Ovary (tissue), 9 donors: ENCODE measurements around the gene KLK1. TPM values are rescaled to one million over a fixed set of nuclear protein-coding genes. Genes with fewer than 3 reads are reported as not detected.
"Not testable (repeated sequence)": the region's sequence is repeated elsewhere in the genome, so short reads cannot be mapped to it uniquely, and the experiment has no call there.

Experiments used
- DNase-seq, 5 donors: peaks; one replicate each; pipeline ENCODE4 v3.0.0-alpha.2; 2019 to 2020
- H3K27ac ChIP-seq, 2 donors: fragments of 200-600 bp; one replicate each; pipeline versions ENCODE4 v1.5.1 to v1.8.0; 2019 to 2022
- H3K27me3 ChIP-seq: fragments of 200-600 bp; one replicate; pipeline ENCODE4 v1.8.0; 2022
- H3K36me3 ChIP-seq: fragments of 200-600 bp; sonication (generic); one replicate; pipeline ENCODE4 v1.5.1; 2019
- H3K4me1 ChIP-seq: one replicate; pipeline ENCODE4 v1.8.1; 2013; ENCODE audit warnings: mild to moderate bottlenecking, moderate library complexity; ENCODE audit not compliant: insufficient read depth
- H3K4me3 ChIP-seq: fragments of 200-600 bp; sonication (generic); one replicate; pipeline ENCODE4 v1.5.1; 2017
- H3K9me3 ChIP-seq, 2 donors: fragments of 200-600 bp in 1 of 2; sonication (generic) in 1 of 2; one replicate each; pipeline versions ENCODE4 v1.5.1 to v1.8.1; 2013 to 2019; ENCODE audit warnings: mild to moderate bottlenecking in 1 of 2, moderate library complexity in 1 of 2
- CTCF ChIP-seq, 3 donors: fragments of 450-650 bp in 2 of 3; fragments of 200-600 bp in 1 of 3; IDR thresholded peaks; one replicate each; pipeline versions ENCODE4 v1.5.1 to v1.8.0; 2016 to 2022; ENCODE audit warnings: antibody characterized with exemption in 3 of 3, mild to moderate bottlenecking in 1 of 3
- EP300 ChIP-seq: sonication (generic); formaldehyde crosslinking; IDR thresholded peaks from one replicate; pipeline ENCODE4 v1.6.1; 2017; ENCODE audit warnings: antibody characterized with exemption
- POLR2A ChIP-seq: fragments of 450-650 bp; IDR thresholded peaks from one replicate; pipeline ENCODE4 v1.6.1; 2017; ENCODE audit warnings: antibody characterized with exemption, mild to moderate bottlenecking, moderate library complexity
- WGBS, 3 donors: extraction: QIAGEN DNeasy Blood & Tissue Kit in 1 of 3; methylation state at CpG; one replicate each; pipeline versions ENCODE4 v1.1.5 to v1.1.7; 2013 to 2017; 5-methylcytosine and 5-hydroxymethylcytosine counted together
- intact Hi-C, 4 donors: fragments of 100-400 bp; cut with DNase I; formaldehyde crosslinking; loops; one replicate each; pipeline versions ENCODE4 v1.11.0 to v1.15.1; 2022 to 2023
- polyA plus RNA-seq, 2 donors: library from polyadenylated mRNA; stranded (reverse); fragments of 200-250 nt in 1 of 2; fragments of 350-450 nt in 1 of 2; fragmentation: Illumina TruSeq in 1 of 2; extraction: RNeasy Lipid Tissue Mini Kit (QIAGEN cat#74804) in 1 of 2; gene quantifications; one replicate each; pipeline ENCODE4 v1.2.3, GENCODE V29; 2013 to 2014
- total RNA-seq, 7 donors: library from RNA; depleted of rRNA in 2 of 7; stranded (reverse); fragments of >200 nt in 2 of 7; fragmentation: NEBNext Ultra II Directional in 3 of 7; extraction: Animal tissue kit (Norgen Biotek cat#: 25700) in 3 of 7; gene quantifications; one replicate each; pipeline versions ENCODE4 v1.1.0 to v1.2.4, GENCODE V29; 2016 to 2023
- donor health status: DM: no; HTN: no; CAD: no; lungs with moderate emphysema.
- donor health status: DM: no; HTN: no; CAD: no.
- donor health status: Bipolar disorder and iron deficiency.
- donor health status: DM: yes; HTN: yes; CAD: no.
- donor health status: DM: no; HTN: no; CAD: no.
- donor health status: DM: yes; HTN: yes; CAD: no.

The KLK1 gene
- total and polyA plus RNA-seq, 9 donors, result 0.23 to 1.2 (median 0.57) TPM; not detected in 1

GRCh38 chr19:50784710-50785109, 38.9 kb downstream of the KLK1 start:
- H3K4me1 ChIP-seq, result no peaks in the 10 kb centered on the region
- intact Hi-C loops, result loop anchor here in 2 of 4 donors (5.0 to 10.0 kb wide), 5 partner anchors 62 to 1223 kb away; partner anchors contain the start of genes CLEC11A (in 1 of the 2) and ZNF615 (in 1 of the 2)
- 88 to 96% (median 88%) methylated on average over 3 of the region's 3 CpGs for WGBS, 3 donors
- no peak overlapping the region for H3K4me3 ChIP-seq
- H3K36me3 ChIP-seq, result no peaks in the 10 kb centered on the region
- no peak for DNase-seq
- H3K9me3 ChIP-seq, result no peaks in the 10 kb centered on the region
- no peak overlapping the region for H3K27ac ChIP-seq
- TF ChIP-seq CTCF (IDR thresholded peaks at IDR 0.05), result no peak
- H3K27me3 ChIP-seq, result no peaks in the 10 kb centered on the region

- intact Hi-C loops, result loop anchor here in 2 of 4 donors (5.0 to 10.0 kb wide), 5 partner anchors 61 to 1224 kb away; partner anchors contain the start of genes CLEC11A (in 1 of the 2) and ZNF615 (in 1 of the 2)
- not testable (repeated sequence) for H3K36me3 ChIP-seq, H3K27ac ChIP-seq, H3K27me3 ChIP-seq, H3K4me1 ChIP-seq, H3K4me3 ChIP-seq, H3K9me3 ChIP-seq, DNase-seq
- WGBS, 3 donors, result 28 to 31% (median 30%) methylated on average over 8 of the region's 8 CpGs
Observed at GRCh38 chr19:50783848-50784152, 39.8 kb downstream of the KLK1 start.

GRCh38 chr19:50780753-50781435, 42.7 kb downstream of the KLK1 start:
- peaks cover 0 to 4% of the 10 kb centered on the region in 2 donors for H3K9me3 ChIP-seq
- WGBS, 3 donors, result 54 to 57% (median 56%) methylated on average over 16 of the region's 16 CpGs
- TF ChIP-seq EP300 (no peak), CTCF (IDR thresholded peaks at IDR 0.05) (no peak), POLR2A (no peak)
- H3K27ac ChIP-seq, result no peak overlapping the region
- DNase-seq, result no peak
- no peaks in the 10 kb centered on the region for H3K36me3 ChIP-seq
- no peaks in the 10 kb centered on the region for H3K4me1 ChIP-seq
- H3K4me3 ChIP-seq, result no peak overlapping the region
- no peaks in the 10 kb centered on the region for H3K27me3 ChIP-seq
- intact Hi-C loops, result loop anchor here in 2 of 4 donors (5.0 to 10.0 kb wide), 5 partner anchors 59 to 1226 kb away; partner anchors contain the start of genes CLEC11A (in 1 of the 2) and ZNF615 (in 1 of the 2)

DNA sequence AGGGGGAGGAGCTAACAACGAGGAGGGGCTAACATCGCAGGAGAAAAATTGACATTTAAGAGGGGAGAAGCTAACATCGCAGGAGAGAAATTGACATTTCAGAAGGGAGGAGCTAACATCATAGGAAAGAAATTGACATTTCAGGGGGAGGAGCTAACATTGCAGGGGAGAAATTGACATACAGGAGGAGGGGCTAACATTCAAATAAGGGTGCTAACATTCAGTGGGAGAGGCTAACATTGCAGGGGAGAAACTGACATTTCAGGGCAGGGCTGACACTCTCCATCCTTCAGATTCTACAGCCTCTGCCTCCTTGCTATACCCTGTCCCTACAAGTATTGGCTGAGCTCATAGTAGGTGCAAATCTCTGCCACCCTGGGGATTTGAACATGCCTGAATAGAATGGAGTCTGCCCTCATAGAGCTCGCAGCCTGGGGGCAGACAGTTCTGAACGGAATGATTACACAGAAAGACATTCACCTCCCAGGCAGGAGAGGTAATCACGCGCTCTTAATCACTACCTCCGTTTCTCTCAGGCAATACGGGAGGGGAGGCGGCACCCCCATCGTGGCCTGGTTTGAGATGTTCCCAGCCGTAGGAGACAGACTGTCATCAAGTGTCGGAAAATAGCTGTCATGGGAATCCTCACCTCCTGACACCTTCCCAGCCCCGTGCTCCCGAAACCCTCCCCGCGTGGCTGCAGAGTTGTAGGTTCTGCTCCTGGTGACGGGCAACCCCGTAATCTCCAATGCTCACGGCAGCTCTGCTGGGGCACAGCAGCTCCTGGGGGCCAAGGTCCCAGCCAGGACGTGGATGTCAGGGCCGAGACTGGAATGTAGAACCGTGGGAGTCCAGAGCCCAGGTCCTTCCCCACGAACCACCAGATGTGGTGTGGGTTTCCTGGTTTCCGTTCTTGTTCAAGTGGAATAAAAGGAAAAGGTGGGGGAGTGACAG, 43.8 kb downstream of the KLK1 start:
- Histone ChIP-seq H3K4me1 (no peaks in the 10 kb centered on the region), H3K27me3 (no peaks in the 10 kb centered on the region), H3K4me3 (no peak overlapping the region), H3K27ac (no peak overlapping the region), H3K36me3 (no peaks in the 10 kb centered on the region), H3K9me3 (peaks cover 0 to 4% of the 10 kb centered on the region in 2 donors)
- 18 to 30% (median 26%) methylated on average over 25 of the region's 25 CpGs for WGBS, 3 donors
- DNase-seq, result no peak
- intact Hi-C loops, result loop anchor here in 3 of 4 donors (5.0 to 10.0 kb wide), 6 partner anchors 57 to 1228 kb away; partner anchors contain the start of genes CLEC11A (in 1 of the 3), NAPSA (in 1 of the 3) and ZNF615 (in 1 of the 3)
- no peak for TF ChIP-seq POLR2A
- no peak for TF ChIP-seq EP300
- TF ChIP-seq CTCF (IDR thresholded peaks at IDR 0.05), result no peak
